Osteoblast (primary cell): ENCODE data around the gene KRT12. TPM values are rescaled to one million over a fixed set of nuclear protein-coding genes. Genes with fewer than 3 reads are reported as not detected.

Experiments used
- DNase-seq: peaks from one replicate; pipeline ENCODE4 v3.0.0; 2011; ENCODE audit warnings: low spot score, mixed read lengths; ENCODE audit not compliant: insufficient read length; ENCODE audit errors: missing footprints
- H2AFZ ChIP-seq: 2 replicates; pipeline ENCODE4 v1.6.0; 2011; ENCODE audit warnings: mild to moderate bottlenecking, low read length
- H3K27ac ChIP-seq: 2 replicates; pipeline ENCODE4 v1.5.1; 2011; ENCODE audit warnings: mild to moderate bottlenecking, low read depth, low read length, moderate library complexity
- H3K27me3 ChIP-seq: 2 replicates; pipeline ENCODE4 v1.6.0; 2012; ENCODE audit warnings: mild to moderate bottlenecking, control low read depth, inconsistent platforms, low read length, moderate library complexity; ENCODE audit not compliant: insufficient read depth
- H3K36me3 ChIP-seq: 2 replicates; pipeline ENCODE4 v1.5.1; 2011; ENCODE audit warnings: mild to moderate bottlenecking, low read length, control low read depth, moderate library complexity; ENCODE audit not compliant: insufficient read depth
- H3K4me1 ChIP-seq: 2 replicates; pipeline ENCODE4 v1.5.1; 2011; ENCODE audit warnings: mild to moderate bottlenecking, low read length, control low read depth, moderate library complexity; ENCODE audit not compliant: insufficient read depth
- H3K4me2 ChIP-seq: 2 replicates; pipeline ENCODE4 v1.6.0; 2011; ENCODE audit warnings: mild to moderate bottlenecking, low read length; ENCODE audit not compliant: insufficient read depth
- H3K4me3 ChIP-seq: fragments of 200-600 bp; sonication (generic); 3 replicates; pipeline ENCODE4 v1.5.1; 2012; ENCODE audit warnings: mild to moderate bottlenecking, low read length, inconsistent platforms; ENCODE audit not compliant: insufficient read depth
- H3K79me2 ChIP-seq: 2 replicates; pipeline ENCODE4 v1.6.0; 2012; ENCODE audit warnings: mild to moderate bottlenecking, low read length, control low read depth, inconsistent platforms; ENCODE audit not compliant: insufficient read depth
- H3K9me3 ChIP-seq: 2 replicates; pipeline ENCODE4 v1.5.1; 2011; ENCODE audit warnings: low read depth, low read length, control low read depth
- H4K20me1 ChIP-seq: 2 replicates; pipeline ENCODE4 v1.6.0; 2012; ENCODE audit warnings: mild to moderate bottlenecking, low read length, control low read depth; ENCODE audit not compliant: insufficient read depth
- CTCF ChIP-seq: IDR thresholded peaks from 2 replicates; pipeline ENCODE4 v1.5.1; 2011; ENCODE audit warnings: mild to moderate bottlenecking, low read depth, low read length, moderate library complexity; ENCODE audit errors: extremely low read depth
- total RNA-seq: library from RNA; depleted of rRNA; stranded (reverse); fragments of >200 nt; gene quantifications from 2 replicates; pipeline ENCODE4 v1.2.3, GENCODE V29; 2012

KRT12 gene
- total RNA-seq, 1 donor = not detected

GRCh38 chr17:40824015-40824832, 42.8 kb downstream of the KRT12 start:
- Histone ChIP-seq H3K36me3 (no peaks in the 10 kb centered on the region), H3K4me3 (no peak overlapping the region), H2AFZ (no peak overlapping the region), H4K20me1 (no peaks in the 10 kb centered on the region), H3K27ac (no peak overlapping the region), H3K4me1 (peaks cover 22% of the 10 kb centered on the region), H3K9me3 (no peaks in the 10 kb centered on the region), H3K27me3 (no peaks in the 10 kb centered on the region), H3K79me2 (peaks cover 34% of the 10 kb centered on the region), H3K4me2 (no peak overlapping the region)
- TF ChIP-seq CTCF = no peak
- DNase-seq = no peak

GRCh38 chr17:40822132-40822812, 44.8 kb downstream of the KRT12 start, which contains the start of gene KRT10:
Gene KRT10, minus strand, starts transcription at chr17:40822614. Its CDS starts 29 bp downstream, at chr17:40822585.
- Histone ChIP-seq H3K9me3 (no peaks in the 10 kb centered on the region), H3K27me3 (no peaks in the 10 kb centered on the region), H3K79me2 (peaks cover 42% of the 10 kb centered on the region), H2AFZ (no peak within 1 kb of the TSS), H3K4me3 (no peak within 1 kb of the TSS), H3K4me1 (peaks cover 8% of the 10 kb centered on the region), H3K27ac (no peak within 1 kb of the TSS), H3K36me3 (peaks cover 7% of the 10 kb centered on the region), H3K4me2 (no peak within 1 kb of the TSS), H4K20me1 (no peaks in the 10 kb centered on the region)
- no peak for TF ChIP-seq CTCF
- DNase-seq = no peak

GRCh38 chr17:40821536-40821935, 45.5 kb downstream of the KRT12 start:
- Histone ChIP-seq H3K36me3 (peaks cover 11% of the 10 kb centered on the region), H3K9me3 (no peaks in the 10 kb centered on the region), H3K4me1 (peaks cover 8% of the 10 kb centered on the region), H3K79me2 (peaks cover 39% of the 10 kb centered on the region), H3K27me3 (no peaks in the 10 kb centered on the region), H2AFZ (no peak overlapping the region), H3K4me2 (no peak overlapping the region), H3K27ac (no peak overlapping the region), H4K20me1 (no peaks in the 10 kb centered on the region), H3K4me3 (no peak overlapping the region)
- no peak for TF ChIP-seq CTCF
- no peak for DNase-seq

DNA sequence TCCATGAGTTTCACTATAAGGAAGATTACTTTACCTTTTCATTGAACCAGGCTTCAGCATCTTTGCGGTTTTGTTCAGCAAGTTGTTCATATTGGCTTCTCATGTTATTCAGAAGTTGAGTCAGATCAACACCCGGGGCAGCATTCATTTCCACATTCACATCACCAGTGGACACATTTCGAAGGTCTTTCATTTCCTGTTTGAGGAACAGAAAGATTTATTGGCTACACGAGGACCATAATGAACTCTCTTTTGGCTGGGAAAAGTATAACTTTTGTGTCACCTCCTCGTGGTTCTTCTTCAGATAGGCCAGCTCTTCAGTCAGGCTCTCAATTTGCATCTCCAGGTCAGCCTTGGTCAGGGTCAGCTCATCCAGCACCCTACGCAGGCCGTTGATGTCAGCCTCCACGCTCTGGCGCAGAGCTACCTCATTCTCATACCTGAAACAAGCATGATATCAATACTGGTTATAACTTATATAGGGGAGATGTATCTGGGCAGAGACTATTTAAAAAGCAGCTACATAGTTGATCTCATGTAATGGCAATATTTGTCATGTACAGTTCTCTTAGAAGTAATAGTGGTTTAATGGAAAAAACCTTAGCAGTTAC, 46.7 kb downstream of the KRT12 start:
- TF ChIP-seq CTCF = no peak
- H3K9me3 ChIP-seq = no peaks in the 10 kb centered on the region
- H3K36me3 ChIP-seq = peaks cover 11% of the 10 kb centered on the region
- no peak overlapping the region for H3K27ac ChIP-seq
- no peak for DNase-seq
- peaks cover 8% of the 10 kb centered on the region for H3K4me1 ChIP-seq
- H3K4me2 ChIP-seq = peak overlapping the region; percentile 74
- no peaks in the 10 kb centered on the region for H4K20me1 ChIP-seq
- no peak overlapping the region for H2AFZ ChIP-seq
- peaks cover 29% of the 10 kb centered on the region for H3K79me2 ChIP-seq
- H3K27me3 ChIP-seq = no peaks in the 10 kb centered on the region
- peak overlapping the region; percentile 83 for H3K4me3 ChIP-seq
